Kidney (tissue), 14 donors: ENCODE measurements around the gene GALNT18. TPM values are rescaled to one million over a fixed set of nuclear protein-coding genes. Genes with fewer than 3 reads are reported as not detected.

Experiments
- DNase-seq, 5 donors: peaks; one replicate each; pipeline ENCODE4 v3.0.0-alpha.2; 2013 to 2020
- FAIRE-seq: peaks from 2 replicates; lab custom pipeline; 2012; peaks lifted over from hg19 to GRCh38; lab: Jason Lieb, UNC
- H3K27ac ChIP-seq, 2 donors: one replicate each; pipeline ENCODE4 v1.7.0; 2013; ENCODE audit warnings: low read depth in 2 of 2, low read length in 2 of 2, inconsistent platforms in 1 of 2
- H3K27me3 ChIP-seq: one replicate; pipeline ENCODE4 v1.7.1; 2013; ENCODE audit warnings: low read length, inconsistent platforms; ENCODE audit not compliant: control insufficient read depth, insufficient read depth
- H3K36me3 ChIP-seq, 3 donors: one replicate each; pipeline versions ENCODE4 v1.7.0 to v1.7.1; 2013; ENCODE audit warnings: low read length in 3 of 3, control low read depth in 1 of 3, inconsistent platforms in 1 of 3; ENCODE audit not compliant: insufficient read depth in 3 of 3, control insufficient read depth in 2 of 3
- H3K4me1 ChIP-seq, 3 donors: one replicate each; pipeline versions ENCODE4 v1.7.0 to v1.7.1; 2013; ENCODE audit warnings: low read length in 3 of 3, inconsistent platforms in 1 of 3, low read depth in 1 of 3; ENCODE audit not compliant: control insufficient read depth in 2 of 3, insufficient read depth in 2 of 3
- H3K4me3 ChIP-seq, 3 donors: one replicate each; pipeline versions ENCODE4 v1.7.0 to v1.8.1; 2013; ENCODE audit warnings: low read length in 3 of 3, control low read depth in 1 of 3, inconsistent platforms in 1 of 3
- H3K9ac ChIP-seq, 3 donors: one replicate each; pipeline versions ENCODE4 v1.7.0 to v1.7.1; 2013; ENCODE audit warnings: low read length in 3 of 3, control low read depth in 1 of 3, inconsistent platforms in 1 of 3
- H3K9me3 ChIP-seq, 3 donors: one replicate each; pipeline versions ENCODE4 v1.7.0 to v1.7.1; 2013; ENCODE audit warnings: low read length in 3 of 3, control low read depth in 1 of 3, inconsistent platforms in 1 of 3; ENCODE audit not compliant: control insufficient read depth in 2 of 3, insufficient read depth in 1 of 3
- CTCF ChIP-seq: IDR thresholded peaks from 3 replicates; pipeline ENCODE4 v1.5.1; 2012; ENCODE audit warnings: mild to moderate bottlenecking, moderate library complexity, borderline replicate concordance; ENCODE audit not compliant: insufficient read depth; ENCODE audit errors: extremely low read depth
- intact Hi-C: fragments of 100-400 bp; cut with DNase I; formaldehyde crosslinking; loops from one replicate; pipeline ENCODE4 v1.11.1; 2022
- polyA plus RNA-seq: library from polyadenylated mRNA; stranded (reverse); fragments of 350-450 nt; fragmentation: Illumina TruSeq; extraction: RNeasy Lipid Tissue Mini Kit (QIAGEN cat#74804); gene quantifications from one replicate; pipeline ENCODE4 v1.2.3, GENCODE V29; 2014; ENCODE audit warnings: low read depth, low replicate concordance; ENCODE audit not compliant: insufficient read depth
- total RNA-seq: library from RNA; stranded (reverse); fragmentation: NEBNext Ultra II Directional; extraction: Animal tissue kit (Norgen Biotek cat#: 25700); gene quantifications from one replicate; pipeline ENCODE4 v1.2.1, GENCODE V29; 2021
- donor health status: control.
- donor health status: control.
- donor health status: control.
- donor health status: control.
- donor health status: control.
- donor health status: DM: yes; HTN: yes; CAD: no.
- donor health status: Normal renal cell carcinoma (clear cell type).

The GALNT18 gene
- total and polyA plus RNA-seq, 2 donors from 2014 or later, result 27.2 to 42.1 TPM

- H3K9ac ChIP-seq, result no peak overlapping the region
- no peak overlapping the region for H3K27ac ChIP-seq
- no peak for DNase-seq
- no peaks in the 10 kb centered on the region for H3K27me3 ChIP-seq
- no peaks in the 10 kb centered on the region for H3K4me1 ChIP-seq
- FAIRE-seq, result no peak
- peaks cover 0 to 5% (median 0%) of the 10 kb centered on the region in 3 donors for H3K9me3 ChIP-seq
- no peaks in the 10 kb centered on the region for H3K36me3 ChIP-seq
- intact Hi-C loops, result no loop called here
- H3K4me3 ChIP-seq, result no peak overlapping the region
- no peak for TF ChIP-seq CTCF
These were observed 47.0 kb upstream of the GALNT18 start for GRCh38 chr11:11668781-11669180.

- intact Hi-C loops, result no loop called here
- H3K9ac ChIP-seq, result no peak overlapping the region
- no peaks in the 10 kb centered on the region for H3K27me3 ChIP-seq
- no peaks in the 10 kb centered on the region for H3K4me1 ChIP-seq
- no peak for FAIRE-seq
- H3K4me3 ChIP-seq, result no peak overlapping the region
- TF ChIP-seq CTCF, result no peak
- DNase-seq, result no peak
- peaks cover 0 to 5% (median 0%) of the 10 kb centered on the region in 3 donors for H3K9me3 ChIP-seq
- H3K36me3 ChIP-seq, result no peaks in the 10 kb centered on the region
- no peak overlapping the region for H3K27ac ChIP-seq
These were observed 46.5 kb upstream of the GALNT18 start for GRCh38 chr11:11668274-11668673.

- Histone ChIP-seq H3K9me3 (peaks cover 0 to 5% (median 0%) of the 10 kb centered on the region in 3 donors), H3K27ac (no peak overlapping the region), H3K36me3 (no peaks in the 10 kb centered on the region), H3K4me1 (no peaks in the 10 kb centered on the region), H3K27me3 (no peaks in the 10 kb centered on the region), H3K4me3 (no peak overlapping the region), H3K9ac (no peak overlapping the region)
- FAIRE-seq (no peak), DNase-seq (no peak)
- TF ChIP-seq CTCF, result no peak
- intact Hi-C loops, result no loop called here
These were observed 45.3 kb upstream of the GALNT18 start for GRCh38 chr11:11667056-11667455.

GRCh38 chr11:11665407-11665806, 43.6 kb upstream of the GALNT18 start:
- no peaks in the 10 kb centered on the region for H3K4me1 ChIP-seq
- DNase-seq (no peak), FAIRE-seq (no peak)
- H3K27me3 ChIP-seq, result no peaks in the 10 kb centered on the region
- H3K4me3 ChIP-seq, result no peak overlapping the region
- peaks cover 0 to 5% (median 0%) of the 10 kb centered on the region in 3 donors for H3K9me3 ChIP-seq
- H3K27ac ChIP-seq, result no peak overlapping the region
- intact Hi-C loops, result no loop called here
- no peaks in the 10 kb centered on the region for H3K36me3 ChIP-seq
- TF ChIP-seq CTCF, result no peak
- H3K9ac ChIP-seq, result no peak overlapping the region
